T-cell (primary cell): ENCODE measurements around the gene RFX3. TPM values are rescaled to one million over a fixed set of nuclear protein-coding genes. Genes with fewer than 3 reads are reported as not detected.
A peak's percentile ranks its signal among the peaks of the same experiment; 100 is the strongest.

Experiments
- ATAC-seq, 4 experiments: fragments of 200-7000 bp in 3 of 4; fragments of 150-1000 bp in 1 of 4; cut with Tn5 transposase; replicated peaks in 1 of 4; 1 replicate in 3 of 4; 2 replicates in 1 of 4; pipeline ENCODE4 v1.10.0; 2021; ENCODE audit warnings: moderate library complexity in 3 of 4, mild to moderate bottlenecking in 2 of 4, moderate number of reproducible peaks in 1 of 4
- CTCF ChIA-PET, 2 donors: fragments of 300-600 bp; sonication (Branson Sonifier 250); formaldehyde crosslinking; loops; one replicate each; lab custom pipeline; 2022; ENCODE audit warnings: antibody characterized with exemption in 2 of 2; lab: Charles Lee
- POLR2A ChIA-PET, 2 donors: fragments of 300-600 bp; sonication (Branson Sonifier 250); formaldehyde crosslinking; loops; one replicate each; lab custom pipeline; 2022; ENCODE audit warnings: antibody characterized with exemption in 2 of 2; lab: Charles Lee
- DNase-seq, 35 experiments: peaks; one replicate each; pipeline versions ENCODE4 v3.0.0 to v3.0.0-alpha.2; 2013 to 2023
- H3K27ac ChIP-seq: one replicate; pipeline ENCODE4 v1.5.1; 2013; ENCODE audit warnings: low read length
- H3K27me3 ChIP-seq, 2 experiments: replicated peaks in 1 of 2; 1 replicate in 1 of 2; 2 replicates in 1 of 2; pipeline versions ENCODE4 v1.6.1 to v1.7.0; 2013; ENCODE audit warnings: low read length in 1 of 2, mixed read lengths in 1 of 2; ENCODE audit not compliant: control insufficient read depth in 2 of 2, insufficient read depth in 2 of 2; ENCODE audit errors: extremely low read depth in 1 of 2
- H3K36me3 ChIP-seq, 2 donors: 1 replicate in 1 of 2; 2 replicates in 1 of 2; pipeline versions ENCODE4 v1.6.1 to v1.7.0; 2013; ENCODE audit warnings: low read length in 1 of 2; ENCODE audit not compliant: control insufficient read depth in 2 of 2, insufficient read depth in 1 of 2; ENCODE audit errors: extremely low read depth in 1 of 2
- H3K4me1 ChIP-seq, 2 experiments: 1 replicate in 1 of 2; 2 replicates in 1 of 2; pipeline versions ENCODE4 v1.6.1 to v1.7.0; 2013; ENCODE audit warnings: low read length in 2 of 2, mixed read lengths in 1 of 2; ENCODE audit not compliant: insufficient read depth in 2 of 2, control insufficient read depth in 1 of 2; ENCODE audit errors: extremely low read depth in 1 of 2
- H3K4me3 ChIP-seq, 2 donors: 1 replicate in 1 of 2; 2 replicates in 1 of 2; pipeline versions ENCODE4 v1.5.1 to v1.7.0; 2013; ENCODE audit warnings: mild to moderate bottlenecking in 2 of 2, low read length in 1 of 2, moderate library complexity in 1 of 2; ENCODE audit not compliant: control insufficient read depth in 1 of 2; ENCODE audit errors: extremely low read depth in 1 of 2
- H3K9me3 ChIP-seq: 2 replicates; pipeline ENCODE4 v1.7.0; 2013
- H3K27ac Mint-ChIP-seq, 2 donors: one replicate each; pipeline ENCODE4 v1.8.0; 2020 to 2021; ENCODE audit warnings: mild to moderate bottlenecking in 2 of 2, mixed read lengths in 2 of 2
- H3K27me3 Mint-ChIP-seq, 2 donors: one replicate each; pipeline ENCODE4 v1.8.0; 2021 to 2022; ENCODE audit warnings: mixed read lengths in 2 of 2
- H3K36me3 Mint-ChIP-seq: one replicate; pipeline ENCODE4 v1.8.0; 2021; ENCODE audit warnings: mixed read lengths
- H3K4me1 Mint-ChIP-seq, 3 donors: one replicate each; pipeline ENCODE4 v1.8.0; 2020 to 2022; ENCODE audit warnings: mixed read lengths in 3 of 3, mild to moderate bottlenecking in 1 of 3
- H3K4me3 Mint-ChIP-seq, 3 donors: one replicate each; pipeline ENCODE4 v1.8.0; 2020 to 2022; ENCODE audit warnings: mild to moderate bottlenecking in 3 of 3, mixed read lengths in 3 of 3, moderate library complexity in 3 of 3
- H3K9me3 Mint-ChIP-seq, 3 donors: one replicate each; pipeline ENCODE4 v1.8.0; 2020 to 2022; ENCODE audit warnings: mixed read lengths in 3 of 3
- WGBS: methylation state at CpG from one replicate; pipeline ENCODE4 v1.1.5; 2013; ENCODE audit warnings: missing lambda C conversion rate; ENCODE audit not compliant: insufficient coverage; 5-methylcytosine and 5-hydroxymethylcytosine counted together
- total RNA-seq, 35 experiments: library from RNA in 6 of 35; stranded (reverse) in 6 of 35; fragments of 120-200 nt in 1 of 35; gene quantifications; one replicate each; pipeline versions ENCODE4 v1.2.1 to v1.2.4 and lab custom pipeline; 2013 to 2026

The RFX3 gene
- total RNA-seq, 5 donors from 2014 or later (not counting 1 experiment from before 2014, with no cell fraction given) = 16.3 to 32.2 (median 20.5) TPM

- no peak overlapping the region for H3K4me3 ChIP-seq
- no peaks in the 10 kb centered on the region for H3K27me3 ChIP-seq
- peaks cover 14 to 19% (median 18%) of the 10 kb centered on the region in 3 donors for H3K4me1 Mint-ChIP-seq
- DNase-seq (no peak), ATAC-seq (no peak)
- no peak overlapping the region for H3K4me3 Mint-ChIP-seq
- no peak overlapping the region for H3K27ac ChIP-seq
- H3K9me3 Mint-ChIP-seq = peaks cover 0 to 5% (median 2%) of the 10 kb centered on the region in 3 donors
- no peaks in the 10 kb centered on the region for H3K4me1 ChIP-seq
- H3K9me3 ChIP-seq = no peaks in the 10 kb centered on the region
- no peak overlapping the region for H3K27ac Mint-ChIP-seq
- ChIA-PET POLR2A (no interaction called here), CTCF (interaction anchor here in 1 of 2 donors (0.6 to 1.1 kb wide), 2 partner anchors 203 to 908 kb away, joined by 3 read pairs; no protein-coding TSS in a partner anchor)
- WGBS = no CpG with 5 or more reads among the region's 1 CpG
- no peaks in the 10 kb centered on the region for H3K36me3 ChIP-seq
- H3K36me3 Mint-ChIP-seq = peaks cover 8% of the 10 kb centered on the region
- no peaks in the 10 kb centered on the region for H3K27me3 Mint-ChIP-seq
Measured at GRCh38 chr9:3444016-3444415, 81.8 kb downstream of the RFX3 start.

- ChIA-PET CTCF (interaction anchor here (0.5 to 1.9 kb wide), 39 partner anchors 8 to 1934 kb away, joined by 3 to 36 read pairs (median 4); no protein-coding TSS in a partner anchor), POLR2A (interaction anchor here in 1 of 2 donors (0.6 kb wide), 1 partner anchor 597 kb away, joined by 3 read pairs; no protein-coding TSS in a partner anchor)
- Histone ChIP-seq H3K9me3 (no peaks in the 10 kb centered on the region), H3K27ac (no peak overlapping the region), H3K36me3 (no peaks in the 10 kb centered on the region), H3K27me3 (no peaks in the 10 kb centered on the region), H3K4me1 (no peaks in the 10 kb centered on the region), H3K4me3 (no peak overlapping the region)
- DNase-seq (peak in 33 of 35 experiments; percentile 1 to 67 (median 34)), ATAC-seq (peak; percentile 48 to 74 (median 68))
- Mint-ChIP-seq H3K27me3 (no peaks in the 10 kb centered on the region), H3K36me3 (peaks cover 14% of the 10 kb centered on the region), H3K27ac (no peak overlapping the region), H3K4me1 (peaks cover 8 to 14% (median 12%) of the 10 kb centered on the region in 3 donors), H3K9me3 (peaks cover 0 to 5% (median 2%) of the 10 kb centered on the region in 3 donors), H3K4me3 (no peak overlapping the region)
- 67% methylated on average over 4 of the region's 7 CpGs for WGBS
Measured at GRCh38 chr9:3441197-3441816, 84.5 kb downstream of the RFX3 start.

- Histone ChIP-seq H3K36me3 (no peaks in the 10 kb centered on the region), H3K4me3 (no peak overlapping the region), H3K27ac (no peak overlapping the region), H3K27me3 (no peaks in the 10 kb centered on the region), H3K4me1 (no peaks in the 10 kb centered on the region), H3K9me3 (no peaks in the 10 kb centered on the region)
- CTCF ChIA-PET = interaction anchor here in 1 of 2 donors (1.7 kb wide), 1 partner anchor 196 kb away, joined by 7 read pairs; no protein-coding TSS in a partner anchor
- POLR2A ChIA-PET = no interaction called here
- no CpG with 5 or more reads among the region's 4 CpGs for WGBS
- H3K4me1 Mint-ChIP-seq = peaks cover 8 to 17% (median 12%) of the 10 kb centered on the region in 3 donors
- no peak for DNase-seq
- H3K36me3 Mint-ChIP-seq = peaks cover 33% of the 10 kb centered on the region
- ATAC-seq = no peak
- no peaks in the 10 kb centered on the region for H3K27me3 Mint-ChIP-seq
- peaks cover 0 to 10% (median 0%) of the 10 kb centered on the region in 3 donors for H3K9me3 Mint-ChIP-seq
- no peak overlapping the region for H3K27ac Mint-ChIP-seq
- H3K4me3 Mint-ChIP-seq = no peak overlapping the region
Measured at GRCh38 chr9:3436629-3437420, 89.0 kb downstream of the RFX3 start.

GRCh38 chr9:3435732-3436131 is 90.1 kb downstream of the RFX3 start:
- H3K36me3 Mint-ChIP-seq = peaks cover 37% of the 10 kb centered on the region
- ATAC-seq (no peak), DNase-seq (no peak)
- no CpG with 5 or more reads among the region's 1 CpG for WGBS
- H3K9me3 ChIP-seq = no peaks in the 10 kb centered on the region
- no peaks in the 10 kb centered on the region for H3K27me3 ChIP-seq
- no peaks in the 10 kb centered on the region for H3K27me3 Mint-ChIP-seq
- CTCF ChIA-PET = no interaction called here
- H3K27ac ChIP-seq = no peak overlapping the region
- POLR2A ChIA-PET = no interaction called here
- peaks cover 0 to 10% (median 0%) of the 10 kb centered on the region in 3 donors for H3K9me3 Mint-ChIP-seq
- no peak overlapping the region for H3K27ac Mint-ChIP-seq
- no peak overlapping the region for H3K4me3 ChIP-seq
- H3K36me3 ChIP-seq = no peaks in the 10 kb centered on the region
- H3K4me1 Mint-ChIP-seq = peaks cover 2 to 13% (median 3%) of the 10 kb centered on the region in 3 donors
- H3K4me3 Mint-ChIP-seq = no peak overlapping the region
- no peaks in the 10 kb centered on the region for H3K4me1 ChIP-seq

GRCh38 chr9:3434594-3434993 is 91.2 kb downstream of the RFX3 start:
- ATAC-seq (no peak), DNase-seq (no peak)
- Mint-ChIP-seq H3K27ac (no peak overlapping the region), H3K4me3 (no peak overlapping the region), H3K9me3 (peaks cover 0 to 10% (median 0%) of the 10 kb centered on the region in 3 donors), H3K4me1 (peaks cover 0 to 9% (median 1%) of the 10 kb centered on the region in 3 donors), H3K27me3 (no peaks in the 10 kb centered on the region), H3K36me3 (peaks cover 37% of the 10 kb centered on the region)
- Histone ChIP-seq H3K4me1 (no peaks in the 10 kb centered on the region), H3K36me3 (no peaks in the 10 kb centered on the region), H3K9me3 (no peaks in the 10 kb centered on the region), H3K27ac (no peak overlapping the region), H3K4me3 (no peak overlapping the region), H3K27me3 (no peaks in the 10 kb centered on the region)
- POLR2A ChIA-PET = no interaction called here
- CTCF ChIA-PET = no interaction called here
- WGBS = 100% methylated on average over 1 of the region's 1 CpG

GRCh38 chr9:3433754-3434153 is 92.0 kb downstream of the RFX3 start:
- WGBS = no CpG with 5 or more reads among the region's 4 CpGs
- Mint-ChIP-seq H3K4me3 (no peak overlapping the region), H3K27ac (no peak overlapping the region), H3K4me1 (peaks cover 0 to 8% (median 0%) of the 10 kb centered on the region in 3 donors), H3K36me3 (peaks cover 37% of the 10 kb centered on the region), H3K9me3 (peaks cover 0 to 10% (median 0%) of the 10 kb centered on the region in 3 donors), H3K27me3 (no peaks in the 10 kb centered on the region)
- ChIA-PET CTCF (no interaction called here), POLR2A (no interaction called here)
- Histone ChIP-seq H3K9me3 (no peaks in the 10 kb centered on the region), H3K27ac (no peak overlapping the region), H3K4me3 (no peak overlapping the region), H3K36me3 (no peaks in the 10 kb centered on the region), H3K27me3 (no peaks in the 10 kb centered on the region), H3K4me1 (no peaks in the 10 kb centered on the region)
- ATAC-seq (no peak), DNase-seq (no peak)
